NCI-H187 treated with DMSO at 0.1 percent for 48 hours (cell line): ENCODE results near the gene STK39.
"Not testable (repeated sequence)": the region's sequence is repeated elsewhere in the genome, so short reads cannot be mapped to it uniquely, and the experiment has no call there.

Source experiments
- DNase-seq: peaks from one replicate; lab custom pipeline; 2025; lab: John Stamatoyannopoulos, UW

The STK39 gene

GRCh38 chr2:168247341-168248261, at the start of gene STK39:
Gene STK39, minus strand, starts transcription at chr2:168247595. Its CDS starts 160 bp downstream, at chr2:168247435.
- DNase-seq: no peak

GRCh38 chr2:168295051-168295450, 47.7 kb upstream of the STK39 start:
- DNase-seq: no peak

GRCh38 chr2:168294409-168294808, 47.0 kb upstream of the STK39 start:
- no peak for DNase-seq

GRCh38 chr2:168293766-168294165, 46.4 kb upstream of the STK39 start:
- DNase-seq: no peak

GRCh38 chr2:168290391-168290790, 43.0 kb upstream of the STK39 start:
- DNase-seq: no peak

- no peak for DNase-seq
Observed at GRCh38 chr2:168289880-168290279, 42.5 kb upstream of the STK39 start.

- no peak for DNase-seq
Observed at GRCh38 chr2:168286535-168286934, 39.1 kb upstream of the STK39 start.

GRCh38 chr2:168278424-168278888, 31.1 kb upstream of the STK39 start:
- DNase-seq: no peak

- DNase-seq: no peak
Observed at GRCh38 chr2:168277276-168277675, 29.9 kb upstream of the STK39 start.

GRCh38 chr2:168272225-168272624, 24.8 kb upstream of the STK39 start:
- DNase-seq: no peak

GRCh38 chr2:168262926-168263325, 15.5 kb upstream of the STK39 start:
- DNase-seq: not testable (repeated sequence)

GRCh38 chr2:168256448-168256847, 9.1 kb upstream of the STK39 start:
- DNase-seq: no peak

- no peak for DNase-seq
Observed at GRCh38 chr2:168255866-168256265, 8.5 kb upstream of the STK39 start.

GRCh38 chr2:168255103-168255502, 7.7 kb upstream of the STK39 start:
- no peak for DNase-seq

GRCh38 chr2:168254158-168254935, 7.0 kb upstream of the STK39 start:
- no peak for DNase-seq

- DNase-seq: no peak
Observed at GRCh38 chr2:168253379-168253778, 6.0 kb upstream of the STK39 start.

GRCh38 chr2:168252976-168253375, 5.6 kb upstream of the STK39 start:
- no peak for DNase-seq

- no peak for DNase-seq
Observed at GRCh38 chr2:168246483-168247340, 683 bp downstream of the STK39 start.

GRCh38 chr2:168246072-168246482, 1.3 kb downstream of the STK39 start:
- no peak for DNase-seq

GRCh38 chr2:168245074-168245825, 2.1 kb downstream of the STK39 start:
- no peak for DNase-seq

- DNase-seq: peak; percentile 27
Observed at GRCh38 chr2:168244318-168244717, 3.1 kb downstream of the STK39 start.
